GM19035 (cell line): ENCODE measurements around the gene CD209.
"Not testable (repeated sequence)": the region's sequence is repeated elsewhere in the genome, so short reads cannot be mapped to it uniquely, and the experiment has no call there.

ENCODE experiments used
- ATAC-seq: cut with Tn5 transposase; IDR thresholded peaks from one replicate; pipeline ENCODE4 v1.9.1; 2021; ENCODE audit not compliant: unreplicated experiment

Gene CD209

GRCh38 chr19:7746903-7747884 lies at the start of gene CD209:
Gene CD209 (minus strand): TSS chr19:7747534. CDS start chr19:7747511, 23 bp downstream.
- no peak for ATAC-seq

GRCh38 chr19:7795555-7796161 lies 48.3 kb upstream of the CD209 start:
- no peak for ATAC-seq

- ATAC-seq = no peak
Measured at GRCh38 chr19:7793493-7793892, 46.2 kb upstream of the CD209 start.

GRCh38 chr19:7792701-7793100 lies 45.4 kb upstream of the CD209 start:
- ATAC-seq = not testable (repeated sequence)

GRCh38 chr19:7792281-7792680 lies 44.9 kb upstream of the CD209 start:
- ATAC-seq = no peak

- ATAC-seq = no peak
Measured at GRCh38 chr19:7790416-7790815, 43.1 kb upstream of the CD209 start.

GRCh38 chr19:7789447-7789846 lies 42.1 kb upstream of the CD209 start:
- no peak for ATAC-seq

GRCh38 chr19:7788933-7789323 lies 41.6 kb upstream of the CD209 start:
- no peak for ATAC-seq

- no peak for ATAC-seq
Measured at GRCh38 chr19:7788178-7788932, 41.0 kb upstream of the CD209 start.

GRCh38 chr19:7787602-7788177 lies 40.4 kb upstream of the CD209 start:
- no peak for ATAC-seq

GRCh38 chr19:7787141-7787540 lies 39.8 kb upstream of the CD209 start:
- no peak for ATAC-seq

- no peak for ATAC-seq
Measured at GRCh38 chr19:7784856-7785255, 37.5 kb upstream of the CD209 start.

- no peak for ATAC-seq
Measured at GRCh38 chr19:7783991-7784423, 36.7 kb upstream of the CD209 start.

- no peak for ATAC-seq
Measured at GRCh38 chr19:7781157-7781556, 33.8 kb upstream of the CD209 start.

GRCh38 chr19:7779631-7780486 lies 32.5 kb upstream of the CD209 start:
- ATAC-seq = no peak

GRCh38 chr19:7778081-7778480 lies 30.7 kb upstream of the CD209 start:
- no peak for ATAC-seq

- no peak for ATAC-seq
Measured at GRCh38 chr19:7775761-7776160, 28.4 kb upstream of the CD209 start.

GRCh38 chr19:7773841-7774240 lies 26.5 kb upstream of the CD209 start:
- no peak for ATAC-seq

- no peak for ATAC-seq
Measured at GRCh38 chr19:7772752-7773291, 25.5 kb upstream of the CD209 start.

GRCh38 chr19:7771072-7771471 lies 23.7 kb upstream of the CD209 start:
- ATAC-seq = no peak
